Sigmoid colon (tissue), 7 donors: ENCODE results near the gene SGPP1. TPM values are rescaled to one million over a fixed set of nuclear protein-coding genes. Genes with fewer than 3 reads are reported as not detected.

Experiments
- DNase-seq: peaks from one replicate; pipeline ENCODE4 v3.0.0-alpha.2; 2019
- H3K27ac ChIP-seq, 4 donors: fragments of 200-600 bp; sonication (generic); one replicate each; pipeline ENCODE4 v1.5.1; 2016 to 2019; ENCODE audit warnings: mild to moderate bottlenecking in 1 of 4
- H3K27me3 ChIP-seq, 3 donors: fragments of 200-600 bp; sonication (generic); one replicate each; pipeline ENCODE4 v1.5.1; 2019; ENCODE audit warnings: mild to moderate bottlenecking in 1 of 3
- H3K36me3 ChIP-seq, 4 donors: fragments of 200-600 bp; sonication (generic); one replicate each; pipeline ENCODE4 v1.5.1; 2016 to 2019
- H3K4me1 ChIP-seq, 4 donors: fragments of 200-600 bp; sonication (generic); one replicate each; pipeline ENCODE4 v1.5.1; 2017 to 2019
- H3K4me3 ChIP-seq, 4 donors: fragments of 200-600 bp; sonication (generic); one replicate each; pipeline ENCODE4 v1.5.1; 2017 to 2019; ENCODE audit warnings: mild to moderate bottlenecking in 2 of 4, moderate library complexity in 1 of 4
- H3K9me3 ChIP-seq, 4 donors: fragments of 200-600 bp in 3 of 4; sonication (generic) in 3 of 4; one replicate each; pipeline versions ENCODE4 v1.5.1 to v1.6.1; 2013 to 2019
- CTCF ChIP-seq, 4 experiments: fragments of 450-650 bp in 3 of 4; fragments of 200-600 bp in 1 of 4; IDR thresholded peaks; one replicate each; pipeline ENCODE4 v1.5.1; 2016 to 2019; ENCODE audit warnings: antibody characterized with exemption in 4 of 4, mild to moderate bottlenecking in 3 of 4, moderate library complexity in 2 of 4
- EP300 ChIP-seq, 4 donors: sonication (generic); formaldehyde crosslinking; IDR thresholded peaks; one replicate each; pipeline ENCODE4 v1.6.1; 2017; ENCODE audit warnings: antibody characterized with exemption in 4 of 4
- POLR2A ChIP-seq, 2 donors: fragments of 450-650 bp; IDR thresholded peaks; one replicate each; pipeline ENCODE4 v1.6.1; 2016; ENCODE audit warnings: antibody characterized with exemption in 2 of 2, mild to moderate bottlenecking in 2 of 2, moderate library complexity in 2 of 2
- POLR2AphosphoS5 ChIP-seq, 4 donors: sonication (generic); formaldehyde crosslinking; IDR thresholded peaks; one replicate each; pipeline ENCODE4 v1.6.1; 2017; ENCODE audit warnings: antibody characterized with exemption in 4 of 4
- WGBS, 2 donors: extraction: QIAGEN DNeasy Blood & Tissue Kit; methylation state at CpG; one replicate each; pipeline ENCODE4 v1.1.7; 2013; 5-methylcytosine and 5-hydroxymethylcytosine counted together
- intact Hi-C: fragments of 100-400 bp; cut with DNase I; formaldehyde crosslinking; loops from one replicate; pipeline ENCODE4 v1.15.1; 2023
- polyA plus RNA-seq, 3 donors: library from polyadenylated mRNA; stranded (reverse); fragments of 200-250 nt; gene quantifications; one replicate each; pipeline ENCODE4 v1.2.3, GENCODE V29; 2013
- total RNA-seq, 4 donors: library from RNA; depleted of rRNA; stranded (reverse); fragments of >200 nt; gene quantifications; one replicate each; pipeline ENCODE4 v1.1.0, GENCODE V29; 2016
- donor health status: healthy with polysubstance abuse.
- donor health status: Bipolar disorder and iron deficiency.
- donor health status: healthy.

Gene SGPP1
- total and polyA plus RNA-seq, 7 donors: 2.4 to 20.9 (median 18.2) TPM

- WGBS, 2 donors: 90 to 95% methylated on average over 2 of the region's 2 CpGs
- no peaks in the 10 kb centered on the region for H3K27me3 ChIP-seq
- H3K4me1 ChIP-seq: no peaks in the 10 kb centered on the region
- DNase-seq: no peak
- no peaks in the 10 kb centered on the region for H3K9me3 ChIP-seq
- no peak for TF ChIP-seq EP300 (IDR thresholded peaks at IDR 0.05)
- no peak for TF ChIP-seq POLR2A (IDR thresholded peaks at IDR 0.05)
- intact Hi-C loops: no loop called here
- no peaks in the 10 kb centered on the region for H3K36me3 ChIP-seq
- H3K4me3 ChIP-seq: no peak overlapping the region
- no peak overlapping the region for H3K27ac ChIP-seq
Observed at GRCh38 chr14:63654346-63654745, 73.5 kb downstream of the SGPP1 start.

GRCh38 chr14:63652406-63652805, 75.5 kb downstream of the SGPP1 start:
- Histone ChIP-seq H3K27ac (no peak overlapping the region), H3K27me3 (no peaks in the 10 kb centered on the region), H3K4me3 (no peak overlapping the region), H3K36me3 (no peaks in the 10 kb centered on the region), H3K4me1 (no peaks in the 10 kb centered on the region), H3K9me3 (no peaks in the 10 kb centered on the region)
- intact Hi-C loops: no loop called here
- TF ChIP-seq CTCF (IDR thresholded peaks at IDR 0.05): no peak
- TF ChIP-seq EP300 (IDR thresholded peaks at IDR 0.05): no peak
- TF ChIP-seq POLR2A (IDR thresholded peaks at IDR 0.05): no peak
- TF ChIP-seq POLR2AphosphoS5 (IDR thresholded peaks at IDR 0.05): no peak
- WGBS, 2 donors: 95 to 98% methylated on average over 3 of the region's 3 CpGs
- DNase-seq: no peak

GRCh38 chr14:63650256-63650952, 77.5 kb downstream of the SGPP1 start:
- Histone ChIP-seq H3K27ac (no peak overlapping the region), H3K36me3 (no peaks in the 10 kb centered on the region), H3K4me3 (no peak overlapping the region), H3K27me3 (no peaks in the 10 kb centered on the region), H3K4me1 (no peaks in the 10 kb centered on the region), H3K9me3 (no peaks in the 10 kb centered on the region)
- TF ChIP-seq CTCF (IDR thresholded peaks at IDR 0.05): no peak
- TF ChIP-seq EP300 (IDR thresholded peaks at IDR 0.05): no peak
- TF ChIP-seq POLR2A (IDR thresholded peaks at IDR 0.05): no peak
- TF ChIP-seq POLR2AphosphoS5 (IDR thresholded peaks at IDR 0.05): no peak
- WGBS, 2 donors: 73 to 86% methylated on average over 3 of the region's 3 CpGs
- intact Hi-C loops: no loop called here
- DNase-seq: no peak

GRCh38 chr14:63647696-63648410, 80.0 kb downstream of the SGPP1 start:
- WGBS, 2 donors: 85 to 90% methylated on average over 6 of the region's 6 CpGs
- TF ChIP-seq EP300 (IDR thresholded peaks at IDR 0.05): no peak
- no peak for DNase-seq
- no peaks in the 10 kb centered on the region for H3K36me3 ChIP-seq
- intact Hi-C loops: no loop called here
- H3K4me1 ChIP-seq: peaks cover 0 to 2% (median 0%) of the 10 kb centered on the region in 4 donors
- no peak overlapping the region for H3K27ac ChIP-seq
- H3K27me3 ChIP-seq: no peaks in the 10 kb centered on the region
- no peaks in the 10 kb centered on the region for H3K9me3 ChIP-seq
- H3K4me3 ChIP-seq: no peak overlapping the region

- DNase-seq: no peak
- Histone ChIP-seq H3K27me3 (no peaks in the 10 kb centered on the region), H3K4me3 (no peak overlapping the region), H3K36me3 (no peaks in the 10 kb centered on the region), H3K4me1 (peaks cover 0 to 12% (median 6%) of the 10 kb centered on the region in 4 donors), H3K27ac (no peak overlapping the region), H3K9me3 (no peaks in the 10 kb centered on the region)
- intact Hi-C loops: loop anchor here (5.0 kb wide), 2 partner anchors 83 to 242 kb away; partner anchors contain the start of gene SGPP1
- TF ChIP-seq EP300 (IDR thresholded peaks at IDR 0.05) (no peak), POLR2A (IDR thresholded peaks at IDR 0.05) (no peak), CTCF (IDR thresholded peaks at IDR 0.05) (no peak), POLR2AphosphoS5 (IDR thresholded peaks at IDR 0.05) (no peak)
- 85 to 88% methylated on average over 2 of the region's 2 CpGs for WGBS, 2 donors
Observed at GRCh38 chr14:63644741-63645140, 83.1 kb downstream of the SGPP1 start.
